Gastrocnemius medialis (tissue), 4 donors: Measurements from ENCODE around the gene EMX2.

Experiments used
- CTCF ChIP-seq, 5 experiments: fragments of 450-650 bp in 3 of 5; fragments of 200-600 bp in 2 of 5; sonication (generic) in 2 of 5; IDR thresholded peaks in 4 of 5; conservative IDR thresholded peaks in 1 of 5; 1 replicate in 4 of 5; 2 replicates in 1 of 5; pipeline ENCODE4 v1.5.1; 2016 to 2019; ENCODE audit warnings: antibody characterized with exemption in 5 of 5, mild to moderate bottlenecking in 3 of 5, moderate library complexity in 3 of 5
- POLR2A ChIP-seq, 2 donors: fragments of 450-650 bp; IDR thresholded peaks; one replicate each; pipeline ENCODE4 v1.6.1; 2017; ENCODE audit warnings: antibody characterized with exemption in 2 of 2, mild to moderate bottlenecking in 2 of 2, moderate library complexity in 2 of 2

GRCh38 chr10:117499248-117500105 lies 43.1 kb upstream of the EMX2 start:
- no peak for TF ChIP-seq CTCF (IDR thresholded peaks at IDR 0.05 in 4 of 5, conservative IDR thresholded peaks at IDR 0.05 in 1 of 5)
- TF ChIP-seq POLR2A (IDR thresholded peaks at IDR 0.05), result no peak
